IMR-90 (cell line): ENCODE data around the gene EBF4. TPM values are rescaled to one million over a fixed set of nuclear protein-coding genes. Genes with fewer than 3 reads are reported as not detected.

ENCODE experiments used
- ATAC-seq: fragments of 200-7000 bp; cut with Tn5 transposase; 2 replicates; pipeline ENCODE4 v1.9.1; 2020; ENCODE audit warnings: low read depth, mild to moderate bottlenecking, moderate library complexity
- BruUV-seq: library from RNA; stranded (reverse); fragments of 400-500 nt; replicated peaks from 2 replicates; lab custom pipeline; 2021; lab: Mats Ljungman, UMichigan
- CTCF ChIA-PET: fragments of 300-600 bp; formaldehyde crosslinking; extraction: SDS; loops from one replicate; lab custom pipeline; 2021; ENCODE audit warnings: antibody characterized with exemption; lab: Yijun Ruan, JAX
- POLR2A ChIA-PET: fragments of 300-600 bp; sonication (Branson Sonifier 250); formaldehyde crosslinking; loops from one replicate; lab custom pipeline; 2022; ENCODE audit warnings: antibody characterized with exemption; ENCODE audit not compliant: unreplicated experiment; lab: Charles Lee
- DNase-seq: peaks from one replicate; pipeline ENCODE4 v3.0.0; 2013
- H2AFZ ChIP-seq: replicated peaks from 2 replicates; pipeline ENCODE3; 2013; ENCODE audit warnings: low read length, mild to moderate bottlenecking; ENCODE audit not compliant: poor library complexity
- H2AK5ac ChIP-seq: 2 replicates; pipeline ENCODE4 v1.6.1; 2013; ENCODE audit warnings: low read depth, low read length, inconsistent platforms
- H2AK9ac ChIP-seq: replicated peaks from 2 replicates; pipeline ENCODE3; 2013; ENCODE audit warnings: mild to moderate bottlenecking, low read depth, low read length, moderate library complexity; ENCODE audit not compliant: poor library complexity
- H2BK120ac ChIP-seq: 2 replicates; pipeline ENCODE4 v1.6.1; 2013; ENCODE audit warnings: low read depth, low read length, inconsistent platforms
- H2BK15ac ChIP-seq: 3 replicates; pipeline ENCODE4 v1.6.1; 2013; ENCODE audit warnings: low read depth, low read length, inconsistent platforms
- H2BK20ac ChIP-seq: 2 replicates; pipeline ENCODE4 v1.6.1; 2013; ENCODE audit warnings: low read depth, mild to moderate bottlenecking, inconsistent platforms, low read length, moderate library complexity
- H2BK5ac ChIP-seq: 2 replicates; pipeline ENCODE4 v1.6.1; 2013; ENCODE audit warnings: mild to moderate bottlenecking, low read depth, low read length, inconsistent platforms; ENCODE audit not compliant: poor library complexity, severe bottlenecking
- H3K14ac ChIP-seq: replicated peaks from 2 replicates; pipeline ENCODE4 v1.6.1; 2013; ENCODE audit warnings: low read depth, low read length, inconsistent platforms
- H3K18ac ChIP-seq: 2 replicates; pipeline ENCODE4 v1.6.1; 2013; ENCODE audit warnings: low read depth, low read length, control low read depth
- H3K23ac ChIP-seq: 2 replicates; pipeline ENCODE4 v1.6.1; 2013; ENCODE audit warnings: low read depth, low read length, inconsistent platforms
- H3K27ac ChIP-seq: 2 replicates; pipeline ENCODE4 v1.5.1; 2013; ENCODE audit warnings: mild to moderate bottlenecking, control low read depth, low read length; ENCODE audit not compliant: insufficient read depth
- H3K27me3 ChIP-seq: 2 replicates; pipeline ENCODE4 v1.6.1; 2013; ENCODE audit warnings: low read length; ENCODE audit not compliant: control insufficient read depth, insufficient read depth
- H3K36me3 ChIP-seq: 2 replicates; pipeline ENCODE4 v1.6.1; 2013; ENCODE audit warnings: low read length, mixed read lengths; ENCODE audit not compliant: control insufficient read depth, insufficient read depth
- H3K4ac ChIP-seq: 2 replicates; pipeline ENCODE4 v1.6.1; 2013; ENCODE audit warnings: low read depth, low read length, inconsistent platforms
- H3K4me1 ChIP-seq: 2 replicates; pipeline ENCODE4 v1.6.1; 2013; ENCODE audit warnings: low read length, mixed read lengths; ENCODE audit not compliant: control insufficient read depth, insufficient read depth
- H3K4me2 ChIP-seq: 2 replicates; pipeline ENCODE4 v1.6.1; 2013; ENCODE audit warnings: low read depth, mild to moderate bottlenecking, control low read depth, low read length, moderate library complexity
- H3K4me3 ChIP-seq: 2 replicates; pipeline ENCODE4 v1.5.1; 2013; ENCODE audit warnings: low read depth, mild to moderate bottlenecking, control low read depth, low read length, moderate library complexity; ENCODE audit not compliant: insufficient read depth
- H3K56ac ChIP-seq: 2 replicates; pipeline ENCODE4 v1.6.1; 2013; ENCODE audit warnings: low read length, inconsistent platforms; ENCODE audit not compliant: insufficient read depth; ENCODE audit errors: extremely low read depth
- H3K79me1 ChIP-seq, 2 experiments: 2 replicates each; pipeline ENCODE4 v1.6.1; 2013; ENCODE audit warnings: low read length in 2 of 2, inconsistent platforms in 1 of 2, low read depth in 1 of 2
- H3K9ac ChIP-seq: 2 replicates; pipeline ENCODE4 v1.6.1; 2013; ENCODE audit warnings: low read depth, low read length, control low read depth
- H3K9me1 ChIP-seq: 2 replicates; pipeline ENCODE4 v1.6.1; 2013; ENCODE audit warnings: low read length, inconsistent platforms; ENCODE audit not compliant: insufficient read depth
- H3K9me3 ChIP-seq: 2 replicates; pipeline ENCODE4 v1.6.1; 2013; ENCODE audit warnings: low read length; ENCODE audit not compliant: control insufficient read depth, insufficient read depth
- H4K20me1 ChIP-seq: 2 replicates; pipeline ENCODE4 v1.6.1; 2013; ENCODE audit warnings: low read length, inconsistent platforms; ENCODE audit not compliant: insufficient read depth
- H4K5ac ChIP-seq: 2 replicates; pipeline ENCODE4 v1.6.1; 2013; ENCODE audit warnings: mild to moderate bottlenecking, low read depth, low read length, control low read depth
- H4K8ac ChIP-seq, 2 experiments: 2 replicates each; pipeline ENCODE4 v1.6.1; 2013; ENCODE audit warnings: low read depth in 2 of 2, low read length in 2 of 2, control low read depth in 1 of 2, inconsistent platforms in 1 of 2
- H4K91ac ChIP-seq: 2 replicates; pipeline ENCODE4 v1.6.1; 2013; ENCODE audit warnings: low read depth, low read length, inconsistent platforms; ENCODE audit not compliant: insufficient read depth
- POLR2A ChIP-seq: IDR thresholded peaks from 2 replicates; pipeline ENCODE4 v1.6.1; 2012; ENCODE audit warnings: mild to moderate bottlenecking, low read depth, low read length
- WGBS, 2 experiments: methylation state at CpG; one replicate each; pipeline versions ENCODE4 v1.1.5 to v1.1.7; 2013; ENCODE audit warnings: missing lambda C conversion rate in 2 of 2; ENCODE audit not compliant: insufficient read length in 1 of 2; ENCODE audit errors: extremely low coverage in 2 of 2; 5-methylcytosine and 5-hydroxymethylcytosine counted together
- dilution Hi-C: fragments of 300-500 bp; cut with HindIII; formaldehyde crosslinking; loops from one replicate; pipeline ENCODE4 v1.14.3; 2018; ENCODE audit warnings: low sequenced_read_pairs; ENCODE audit not compliant: unreplicated experiment
- in situ Hi-C: fragments of 300-500 bp; cut with MboI; formaldehyde crosslinking; loops from 3 replicates; pipeline ENCODE4 v1.14.3; 2019; ENCODE audit warnings: low sequenced_read_pairs, inconsistent platforms, mixed read lengths
- intact Hi-C: fragments of 100-400 bp; cut with micrococcal nuclease; formaldehyde crosslinking; loops from 2 replicates; pipeline ENCODE4 v1.10.0; 2022
- polyA plus RNA-seq, 3 experiments: library from polyadenylated mRNA; depleted of rRNA; stranded (reverse); fragments of >200 nt; gene quantifications; 2 replicates each; pipeline ENCODE4 v1.2.3, GENCODE V29; 2012; ENCODE audit warnings: low replicate concordance in 1 of 3
- total RNA-seq: library from RNA; depleted of rRNA; stranded (reverse); fragments of >200 nt; gene quantifications from 2 replicates; pipeline ENCODE4 v1.2.3, GENCODE V29; 2012

Gene EBF4
- total and polyA plus RNA-seq, 2 of the 4 experiments (the other 2 are of a cell fraction) = 0.18 to 1.1 TPM

DNA sequence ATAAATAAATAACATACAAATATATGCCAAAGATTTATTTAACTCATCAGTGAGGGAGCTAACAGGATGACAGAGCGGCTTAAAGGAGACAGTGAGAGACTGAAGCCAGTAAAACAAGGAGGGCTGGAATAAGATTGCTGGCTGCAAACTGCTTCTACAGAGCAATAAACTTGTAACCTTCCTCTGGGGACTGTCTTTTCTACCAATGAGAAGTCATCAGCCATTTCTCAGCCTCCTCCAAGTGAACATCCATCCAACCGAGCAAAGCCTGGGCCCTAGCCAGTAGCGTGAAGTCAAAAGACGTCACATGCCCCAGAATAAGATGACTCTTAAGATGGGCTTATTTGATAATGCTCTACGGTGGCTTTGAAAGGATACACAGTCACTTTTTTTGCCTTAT lies 65.4 kb downstream of the EBF4 start:
- Histone ChIP-seq H3K27ac (no peak overlapping the region), H3K36me3 (no peaks in the 10 kb centered on the region), H3K79me1 (no peaks in the 10 kb centered on the region), H3K4me3 (no peak overlapping the region), H4K20me1 (no peaks in the 10 kb centered on the region), H3K27me3 (peaks cover 24% of the 10 kb centered on the region), H3K4me2 (no peak overlapping the region), H2BK120ac (no peak overlapping the region), H2BK15ac (no peak overlapping the region), H2AK9ac (no peak overlapping the region), H2AFZ (no peak overlapping the region), H3K4me1 (peaks cover 4% of the 10 kb centered on the region; the same call in 1 of the 2 replicates), H2AK5ac (no peak overlapping the region), H3K9me1 (no peaks in the 10 kb centered on the region), H3K23ac (no peak overlapping the region), H3K56ac (no peak overlapping the region), H3K18ac (no peak overlapping the region), H3K4ac (no peak overlapping the region), H3K14ac (no peak overlapping the region), H4K5ac (no peak overlapping the region), H3K9me3 (no peaks in the 10 kb centered on the region), H4K8ac (no peak overlapping the region), H4K91ac (no peak overlapping the region), H3K9ac (no peak overlapping the region), H2BK20ac (no peak overlapping the region), H2BK5ac (no peak overlapping the region)
- dilution Hi-C loops (no loop called here), intact Hi-C loops (no loop called here), in situ Hi-C loops (loop anchor here (10.0 kb wide), 1 partner anchor 237 kb away; no protein-coding TSS in a partner anchor)
- ChIA-PET CTCF (no interaction called here), POLR2A (no interaction called here)
- ATAC-seq = no peak
- DNase-seq = no peak
- TF ChIP-seq POLR2A = no peak
- no TSS peak for BruUV-seq
- 80% methylated on average over 1 of the region's 5 CpGs; no CpG with 5 or more reads in 1 of the 2 experiments for WGBS, 2 experiments
